ENCODE data around the gene MAEA.

MAEA gene

GRCh38 chr4:1383728-1384591 lies 94.3 kb downstream of the MAEA start (continued):
- TF ChIP-seq TSHZ2 (CRISPR knock-in tag; IDR thresholded peaks at IDR 0.05) (no peak), ZFP3 (CRISPR knock-in tag; IDR thresholded peaks at IDR 0.05) (no peak), ESRRG (CRISPR knock-in tag; IDR thresholded peaks at IDR 0.05) (no peak), ISL1 (CRISPR knock-in tag; IDR thresholded peaks at IDR 0.05) (no peak)

DNA sequence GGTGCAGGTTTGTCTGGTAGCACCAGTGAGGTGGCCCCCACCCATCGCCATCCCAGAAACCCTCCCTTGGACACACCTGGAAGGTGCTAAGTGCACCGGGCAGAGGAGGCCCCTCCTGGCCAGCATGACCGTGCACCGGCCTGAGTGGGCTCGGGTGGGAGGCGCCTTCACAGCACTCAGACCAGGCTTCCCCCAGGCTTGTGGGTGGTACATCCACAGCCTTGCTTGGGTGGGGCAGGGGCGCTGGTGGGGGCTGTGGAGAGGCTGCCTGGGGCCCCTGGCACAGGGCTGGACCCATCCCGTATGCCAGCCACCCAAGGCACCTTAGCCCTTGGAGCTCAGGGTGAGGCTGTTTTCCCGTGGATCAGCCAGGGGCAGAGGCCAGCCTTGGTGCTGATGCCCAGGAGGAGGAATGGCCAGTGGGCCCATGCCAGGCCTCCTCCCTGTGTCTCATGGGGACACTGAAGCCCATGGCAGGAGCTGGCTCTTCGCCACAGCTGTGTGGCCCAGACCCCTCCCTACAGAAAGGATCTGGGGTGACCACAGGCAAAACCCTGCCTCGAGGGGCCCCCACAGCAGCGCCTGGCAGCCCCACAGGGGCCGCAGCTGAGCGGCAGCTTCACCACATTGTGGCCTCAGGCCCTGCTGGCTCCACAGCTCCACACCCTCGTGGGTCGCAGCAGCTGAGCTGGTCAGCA lies 95.1 kb downstream of the MAEA start:
- no peak for TF ChIP-seq ZC3H10 (CRISPR knock-in tag; IDR thresholded peaks at IDR 0.05)
- no peak for TF ChIP-seq SNAI2 (CRISPR knock-in tag; IDR thresholded peaks at IDR 0.05)
- TF ChIP-seq PATZ1 (CRISPR knock-in tag; IDR thresholded peaks at IDR 0.05; ENCODE audit: borderline replicate concordance): no peak
- no peak for TF ChIP-seq CSDC2 (CRISPR knock-in tag; IDR thresholded peaks at IDR 0.05)
- TF ChIP-seq ZFP30 (CRISPR knock-in tag; IDR thresholded peaks at IDR 0.05): no peak
- ATAC-seq: no peak

- TF ChIP-seq, protein P1, sequence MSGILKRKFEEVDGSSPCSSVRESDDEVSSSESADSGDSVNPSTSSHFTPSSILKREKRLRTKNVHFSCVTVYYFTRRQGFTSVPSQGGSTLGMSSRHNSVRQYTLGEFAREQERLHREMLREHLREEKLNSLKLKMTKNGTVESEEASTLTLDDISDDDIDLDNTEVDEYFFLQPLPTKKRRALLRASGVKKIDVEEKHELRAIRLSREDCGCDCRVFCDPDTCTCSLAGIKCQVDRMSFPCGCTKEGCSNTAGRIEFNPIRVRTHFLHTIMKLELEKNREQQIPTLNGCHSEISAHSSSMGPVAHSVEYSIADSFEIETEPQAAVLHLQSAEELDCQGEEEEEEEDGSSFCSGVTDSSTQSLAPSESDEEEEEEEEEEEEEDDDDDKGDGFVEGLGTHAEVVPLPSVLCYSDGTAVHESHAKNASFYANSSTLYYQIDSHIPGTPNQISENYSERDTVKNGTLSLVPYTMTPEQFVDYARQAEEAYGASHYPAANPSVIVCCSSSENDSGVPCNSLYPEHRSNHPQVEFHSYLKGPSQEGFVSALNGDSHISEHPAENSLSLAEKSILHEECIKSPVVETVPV (CRISPR knock-in tag; IDR thresholded peaks at IDR 0.05): no peak
- TF ChIP-seq ZNF70 (CRISPR knock-in tag; IDR thresholded peaks at IDR 0.05): no peak
- no peak for TF ChIP-seq BACH2 (CRISPR knock-in tag; IDR thresholded peaks at IDR 0.05; ENCODE audit: borderline replicate concordance)
- TF ChIP-seq, protein P2, sequence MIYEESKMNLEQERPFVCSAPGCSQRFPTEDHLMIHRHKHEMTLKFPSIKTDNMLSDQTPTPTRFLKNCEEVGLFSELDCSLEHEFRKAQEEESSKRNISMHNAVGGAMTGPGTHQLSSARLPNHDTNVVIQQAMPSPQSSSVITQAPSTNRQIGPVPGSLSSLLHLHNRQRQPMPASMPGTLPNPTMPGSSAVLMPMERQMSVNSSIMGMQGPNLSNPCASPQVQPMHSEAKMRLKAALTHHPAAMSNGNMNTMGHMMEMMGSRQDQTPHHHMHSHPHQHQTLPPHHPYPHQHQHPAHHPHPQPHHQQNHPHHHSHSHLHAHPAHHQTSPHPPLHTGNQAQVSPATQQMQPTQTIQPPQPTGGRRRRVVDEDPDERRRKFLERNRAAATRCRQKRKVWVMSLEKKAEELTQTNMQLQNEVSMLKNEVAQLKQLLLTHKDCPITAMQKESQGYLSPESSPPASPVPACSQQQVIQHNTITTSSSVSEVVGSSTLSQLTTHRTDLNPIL (CRISPR knock-in tag; IDR thresholded peaks at IDR 0.05; ENCODE audit: low read depth): no peak
- TF ChIP-seq PPARA (CRISPR knock-in tag; IDR thresholded peaks at IDR 0.05; ENCODE audit: borderline replicate concordance): no peak
- no peak for TF ChIP-seq RARB (CRISPR knock-in tag; IDR thresholded peaks at IDR 0.05)
- no peak for TF ChIP-seq PATZ1 (CRISPR knock-in tag; IDR thresholded peaks at IDR 0.05; ENCODE audit: borderline replicate concordance)
- TF ChIP-seq ZNF565 (CRISPR knock-in tag; conservative IDR thresholded peaks at IDR 0.05; ENCODE audit: low read depth): no peak
- no peak for TF ChIP-seq TCF4 (CRISPR knock-in tag; IDR thresholded peaks at IDR 0.05; ENCODE audit: borderline replicate concordance)
- no peak for TF ChIP-seq ESRRG (CRISPR knock-in tag; IDR thresholded peaks at IDR 0.05)
- TF ChIP-seq ZNF8 (CRISPR knock-in tag; IDR thresholded peaks at IDR 0.05): no peak
- TF ChIP-seq ZFP3 (CRISPR knock-in tag; IDR thresholded peaks at IDR 0.05): no peak
- no peak for TF ChIP-seq POU6F1 (CRISPR knock-in tag; IDR thresholded peaks at IDR 0.05; ENCODE audit: borderline replicate concordance, low read depth)
- TF ChIP-seq ARNTL (CRISPR knock-in tag; IDR thresholded peaks at IDR 0.05; ENCODE audit: borderline replicate concordance, low read depth): no peak
- TF ChIP-seq SNAI2 (CRISPR knock-in tag; IDR thresholded peaks at IDR 0.05): no peak
- no peak for TF ChIP-seq ISL1 (CRISPR knock-in tag; IDR thresholded peaks at IDR 0.05)
- no peak for ATAC-seq
Measured at GRCh38 chr4:1385373-1386340, 96.0 kb downstream of the MAEA start.

Measured in SK-N-SH treated with all-trans-retinoic acid at 6 μM for 48 hours (cell line).